Activated CD4-positive, alpha-beta T cell treated with anti-CD3 and anti-CD28 coated beads for 36 hours (primary cell): ENCODE measurements around the gene SMIM14. TPM values are rescaled to one million over a fixed set of nuclear protein-coding genes. Genes with fewer than 3 reads are reported as not detected.
A peak's percentile ranks its signal among the peaks of the same experiment; 100 is the strongest.
"Not testable (repeated sequence)": the region's sequence is repeated elsewhere in the genome, so short reads cannot be mapped to it uniquely, and the experiment has no call there.

Experiments used
- ATAC-seq: fragments of 200-7000 bp; cut with Tn5 transposase; one replicate; pipeline ENCODE4 v1.10.0; 2021; ENCODE audit warnings: mild to moderate bottlenecking, moderate library complexity
- CTCF ChIA-PET: fragments of 350-600 bp; sonication (Branson Sonifier 250); formaldehyde crosslinking; loops from one replicate; lab custom pipeline; 2021; ENCODE audit warnings: antibody characterized with exemption; lab: Charles Lee
- POLR2A ChIA-PET: fragments of 350-600 bp; sonication (Branson Sonifier 250); formaldehyde crosslinking; loops from one replicate; lab custom pipeline; 2021; ENCODE audit warnings: antibody characterized with exemption, inconsistent platforms; lab: Charles Lee
- DNase-seq: peaks from one replicate; pipeline ENCODE4 v3.0.0-alpha.2; 2020
- H3K27ac Mint-ChIP-seq: one replicate; pipeline ENCODE4 v1.8.0; 2021; ENCODE audit warnings: mixed read lengths
- H3K27me3 Mint-ChIP-seq: one replicate; pipeline ENCODE4 v1.8.0; 2021; ENCODE audit warnings: mixed read lengths
- H3K36me3 Mint-ChIP-seq: one replicate; pipeline ENCODE4 v1.8.0; 2021; ENCODE audit warnings: low read depth, mixed read lengths
- H3K4me1 Mint-ChIP-seq: one replicate; pipeline ENCODE4 v1.8.0; 2021; ENCODE audit warnings: mixed read lengths
- H3K4me3 Mint-ChIP-seq: one replicate; pipeline ENCODE4 v1.8.0; 2021; ENCODE audit warnings: mild to moderate bottlenecking, moderate library complexity, mixed read lengths
- H3K9me3 Mint-ChIP-seq: one replicate; pipeline ENCODE4 v1.8.0; 2021; ENCODE audit warnings: low read depth, mixed read lengths
- intact Hi-C, 2 experiments: fragments of 100-400 bp; cut with DNase I in 1 of 2; cut with micrococcal nuclease in 1 of 2; formaldehyde crosslinking; loops; one replicate each; pipeline versions ENCODE4 v1.14.2 to v1.15.1; 2022 to 2024; cut with DNase I, micrococcal nuclease
- total RNA-seq, 2 experiments: library from RNA; stranded (reverse); gene quantifications; one replicate each; pipeline ENCODE4 v1.2.3, GENCODE V29; 2021

SMIM14 gene
- total RNA-seq, result 1 to 10 TPM; 1.4 to 2.0 TPM

GRCh38 chr4:39638354-39639239, at the start of gene SMIM14:
SMIM14 (minus strand) TSS chr4:39638865; CDS start chr4:39605145, 33,720 bp downstream.
- POLR2A ChIA-PET, result interaction anchor here (0.6 to 1.6 kb wide), 7 partner anchors 14 to 1133 kb away, joined by 3 to 8 read pairs (median 3); partner anchors contain the start of genes LIAS, RPL9 and UGDH
- CTCF ChIA-PET, result interaction anchor here (0.6 to 1.7 kb wide), 9 partner anchors 25 to 286 kb away, joined by 3 to 5 read pairs (median 3); partner anchors contain the start of genes UBE2K and UGDH

GRCh38 chr4:39687014-39687413, 48.3 kb upstream of the SMIM14 start:
- DNase-seq (no peak), ATAC-seq (no peak)
- Mint-ChIP-seq H3K9me3 (no peaks in the 10 kb centered on the region), H3K36me3 (no peaks in the 10 kb centered on the region), H3K27me3 (no peaks in the 10 kb centered on the region), H3K4me1 (no peaks in the 10 kb centered on the region), H3K27ac (no peak overlapping the region), H3K4me3 (no peak overlapping the region)
- ChIA-PET POLR2A (interaction anchor here (0.7 kb wide), 1 partner anchor 905 kb away, joined by 5 read pairs; no protein-coding TSS in a partner anchor), CTCF (interaction anchor here (1.1 kb wide), 1 partner anchor 9 kb away, joined by 4 read pairs; no protein-coding TSS in a partner anchor)
- intact Hi-C loops, result no loop called here

More at GRCh38 chr4:39638354-39639239, at the start of gene SMIM14:
- no peaks in the 10 kb centered on the region for H3K36me3 Mint-ChIP-seq
- H3K27ac Mint-ChIP-seq, result peak within 1 kb of the TSS; percentile 86
- peak; percentile 87 for ATAC-seq
- intact Hi-C loops, result loop anchor here (1.0 to 5.0 kb wide), 10 partner anchors 57 to 669 kb away; partner anchors contain the start of genes LIAS (in 2 of the 2), RPL9 (in 2 of the 2), UGDH (in 2 of the 2) and RFC1 (in 1 of the 2)
- H3K4me3 Mint-ChIP-seq, result peak within 1 kb of the TSS; percentile 83
- no peaks in the 10 kb centered on the region for H3K27me3 Mint-ChIP-seq
- no peaks in the 10 kb centered on the region for H3K9me3 Mint-ChIP-seq
- H3K4me1 Mint-ChIP-seq, result peaks cover 33% of the 10 kb centered on the region
- peak; percentile 94 for DNase-seq

DNA sequence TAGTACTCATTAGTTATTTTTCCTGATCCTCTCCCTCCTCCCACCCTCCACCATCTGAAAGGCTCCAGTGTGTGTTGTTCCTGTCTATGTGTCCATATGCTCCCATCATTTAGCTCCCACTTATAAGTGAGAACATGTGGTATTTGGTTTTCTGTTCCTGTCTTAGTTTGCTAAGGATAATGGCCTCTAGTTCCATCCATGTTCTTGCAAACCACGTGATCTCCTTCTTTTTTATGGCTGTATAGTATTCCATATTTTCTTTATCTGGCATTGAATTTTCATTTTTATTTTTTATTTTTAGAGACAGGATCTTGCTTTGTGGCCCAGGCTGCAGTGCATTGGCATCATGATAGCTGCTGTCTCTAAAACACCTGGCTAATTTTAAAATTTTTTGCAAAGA, 47.3 kb upstream of the SMIM14 start:
- ATAC-seq, result no peak
- POLR2A ChIA-PET, result no interaction called here

DNA sequence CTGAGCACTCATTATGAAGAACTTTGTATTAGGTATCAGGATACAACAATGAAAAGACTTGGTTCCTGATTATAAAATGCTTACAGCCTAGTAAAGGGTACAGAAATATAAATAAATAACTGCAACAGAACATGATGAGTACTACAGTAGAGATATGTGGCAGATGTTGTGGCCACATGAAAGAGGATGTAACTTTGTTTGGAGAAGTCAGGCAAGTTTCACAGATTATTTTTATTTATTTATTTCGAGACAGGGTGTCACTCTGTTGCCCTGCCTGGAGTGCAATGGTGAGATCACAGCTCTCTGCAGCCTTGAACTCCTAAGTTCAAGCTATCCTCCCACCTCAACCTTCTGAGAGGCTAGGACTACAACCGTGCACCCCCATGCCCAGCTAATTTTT, 43.5 kb upstream of the SMIM14 start:
- intact Hi-C loops, result no loop called here
- ChIA-PET POLR2A (no interaction called here), CTCF (no interaction called here)
- Mint-ChIP-seq H3K36me3 (no peaks in the 10 kb centered on the region), H3K9me3 (no peaks in the 10 kb centered on the region), H3K27me3 (peaks cover 3% of the 10 kb centered on the region), H3K4me1 (no peaks in the 10 kb centered on the region), H3K4me3 (no peak overlapping the region), H3K27ac (no peak overlapping the region)
- ATAC-seq, result no peak
- no peak for DNase-seq

More for the DNA sequence above, 47.3 kb upstream of the SMIM14 start:
- Mint-ChIP-seq H3K4me3 (no peak overlapping the region), H3K27me3 (no peaks in the 10 kb centered on the region), H3K27ac (no peak overlapping the region), H3K36me3 (no peaks in the 10 kb centered on the region), H3K4me1 (no peaks in the 10 kb centered on the region), H3K9me3 (no peaks in the 10 kb centered on the region)
- intact Hi-C loops, result no loop called here
- CTCF ChIA-PET, result no interaction called here
- no peak for DNase-seq

GRCh38 chr4:39681003-39681402, 42.3 kb upstream of the SMIM14 start:
- H3K4me1 Mint-ChIP-seq, H3K27me3 Mint-ChIP-seq, H3K9me3 Mint-ChIP-seq, ATAC-seq, H3K36me3 Mint-ChIP-seq, intact Hi-C loops, H3K4me3 Mint-ChIP-seq, DNase-seq, H3K27ac Mint-ChIP-seq, POLR2A ChIA-PET: not testable (repeated sequence)
- CTCF ChIA-PET, result interaction anchor here (0.5 to 0.8 kb wide), 2 partner anchors 18 to 24 kb away, joined by 3 to 5 read pairs; no protein-coding TSS in a partner anchor

DNA sequence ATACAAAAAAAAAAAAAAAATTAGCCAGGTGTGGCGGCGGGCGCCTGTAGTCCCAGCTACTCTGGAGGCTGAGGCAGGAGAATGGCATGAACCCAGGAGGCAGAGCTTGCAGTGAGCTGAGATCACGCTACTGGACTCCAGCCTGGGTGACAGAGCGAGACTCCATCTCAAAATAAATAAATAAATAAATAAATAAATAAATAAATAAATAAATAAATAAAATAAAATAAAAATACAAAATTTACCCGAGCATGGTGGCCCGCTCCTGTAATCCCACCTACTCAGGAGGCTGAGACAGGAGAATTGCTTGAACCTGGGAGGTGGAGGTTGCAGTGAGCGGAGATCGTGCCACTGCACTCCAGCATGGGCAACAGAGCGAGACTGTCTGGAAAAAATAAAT, 37.0 kb upstream of the SMIM14 start:
- CTCF ChIA-PET, result interaction anchor here (0.6 kb wide), 1 partner anchor 355 kb away, joined by 3 read pairs; no protein-coding TSS in a partner anchor
- DNase-seq, H3K27me3 Mint-ChIP-seq, H3K27ac Mint-ChIP-seq, H3K36me3 Mint-ChIP-seq, H3K4me1 Mint-ChIP-seq, H3K4me3 Mint-ChIP-seq, H3K9me3 Mint-ChIP-seq, intact Hi-C loops, ATAC-seq, POLR2A ChIA-PET: not testable (repeated sequence)

DNA sequence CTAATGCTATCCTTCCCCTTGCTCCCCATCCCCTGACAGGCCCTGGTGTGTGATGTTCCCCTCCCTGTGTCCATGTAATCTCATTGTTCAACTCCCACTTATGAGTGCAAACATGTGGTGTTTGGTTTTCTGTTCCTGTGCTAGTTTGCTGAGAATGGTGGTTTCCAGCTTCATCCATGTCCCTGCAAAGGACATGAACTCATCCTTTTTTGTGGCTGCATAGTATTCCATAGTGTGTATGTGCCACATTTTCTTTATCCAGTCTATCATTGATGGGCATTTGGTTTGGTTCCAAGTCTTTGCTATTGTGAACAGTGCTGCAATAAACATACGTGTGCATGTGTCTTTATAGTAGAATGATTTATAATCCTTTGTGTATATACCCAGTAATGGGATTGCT, 31.6 kb upstream of the SMIM14 start:
- ATAC-seq, H3K9me3 Mint-ChIP-seq, H3K36me3 Mint-ChIP-seq, CTCF ChIA-PET, H3K4me3 Mint-ChIP-seq, POLR2A ChIA-PET, H3K27ac Mint-ChIP-seq, DNase-seq, H3K4me1 Mint-ChIP-seq, intact Hi-C loops, H3K27me3 Mint-ChIP-seq: not testable (repeated sequence)

DNA sequence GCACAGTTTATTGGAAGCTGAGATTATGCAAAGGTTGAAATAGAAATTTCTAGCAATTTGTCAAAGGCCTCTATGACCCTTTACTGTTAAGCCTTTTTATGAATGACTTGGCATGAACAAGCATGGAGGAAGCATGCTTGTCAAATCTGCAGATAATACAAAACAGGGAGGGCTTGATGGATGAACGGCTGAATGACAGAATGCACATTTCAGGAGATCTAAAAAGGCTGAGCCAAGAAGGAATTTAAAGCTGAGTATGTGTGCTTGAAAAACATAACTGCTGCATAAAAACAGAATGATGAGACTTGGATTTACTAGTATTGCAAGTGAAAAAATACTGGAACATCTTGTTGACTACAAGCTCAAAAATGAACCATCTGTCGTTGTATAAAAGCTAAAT, 30.2 kb upstream of the SMIM14 start:
- Mint-ChIP-seq H3K4me3 (no peak overlapping the region), H3K27ac (no peak overlapping the region), H3K27me3 (no peaks in the 10 kb centered on the region), H3K4me1 (no peaks in the 10 kb centered on the region), H3K9me3 (no peaks in the 10 kb centered on the region), H3K36me3 (no peaks in the 10 kb centered on the region)
- no peak for DNase-seq
- intact Hi-C loops, result no loop called here
- no peak for ATAC-seq
- ChIA-PET POLR2A (no interaction called here), CTCF (no interaction called here)

- CTCF ChIA-PET, result interaction anchor here (0.6 to 0.9 kb wide), 3 partner anchors 172 to 698 kb away, joined by 3 read pairs; no protein-coding TSS in a partner anchor
- POLR2A ChIA-PET, result no interaction called here
Measured at GRCh38 chr4:39667706-39668105, 29.0 kb upstream of the SMIM14 start.

GRCh38 chr4:39664828-39665731, 26.4 kb upstream of the SMIM14 start:
- intact Hi-C loops, result no loop called here
- H3K27me3 Mint-ChIP-seq, result no peaks in the 10 kb centered on the region
- H3K4me1 Mint-ChIP-seq, result no peaks in the 10 kb centered on the region
- no peak overlapping the region for H3K27ac Mint-ChIP-seq
- no peaks in the 10 kb centered on the region for H3K9me3 Mint-ChIP-seq
- no peak overlapping the region for H3K4me3 Mint-ChIP-seq
- H3K36me3 Mint-ChIP-seq, result no peaks in the 10 kb centered on the region
- CTCF ChIA-PET, result interaction anchor here (0.6 kb wide), 1 partner anchor 138 kb away, joined by 3 read pairs; no protein-coding TSS in a partner anchor
- ATAC-seq (no peak), DNase-seq (no peak)
- POLR2A ChIA-PET, result no interaction called here

More at GRCh38 chr4:39667706-39668105, 29.0 kb upstream of the SMIM14 start:
- DNase-seq (no peak), ATAC-seq (no peak)
- no peaks in the 10 kb centered on the region for H3K27me3 Mint-ChIP-seq
- intact Hi-C loops, result no loop called here
- H3K4me3 Mint-ChIP-seq, result no peak overlapping the region
- H3K4me1 Mint-ChIP-seq, result no peaks in the 10 kb centered on the region
- no peaks in the 10 kb centered on the region for H3K36me3 Mint-ChIP-seq
- no peak overlapping the region for H3K27ac Mint-ChIP-seq
- no peaks in the 10 kb centered on the region for H3K9me3 Mint-ChIP-seq

DNA sequence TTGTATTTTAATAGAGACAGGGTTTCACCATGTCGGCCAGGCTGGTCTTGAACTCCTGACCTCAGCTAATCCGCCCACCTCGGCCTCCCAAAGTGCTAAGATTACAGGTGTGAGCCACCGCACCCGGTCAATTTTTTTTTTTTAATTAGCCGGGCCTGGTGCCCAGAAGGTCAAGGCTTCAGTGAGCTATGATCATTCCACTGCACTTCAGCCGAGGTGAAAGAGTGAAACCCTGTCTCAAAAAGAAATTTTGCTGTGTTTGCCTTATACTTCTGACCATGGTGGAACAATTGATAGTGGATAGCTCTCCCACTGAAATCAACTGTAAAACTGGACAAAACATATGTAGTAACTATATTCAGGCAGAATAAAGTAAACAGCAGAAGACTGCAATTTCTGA, 24.0 kb upstream of the SMIM14 start:
- ATAC-seq, result no peak

More for the DNA sequence above, 24.0 kb upstream of the SMIM14 start:
- Mint-ChIP-seq H3K4me1 (no peaks in the 10 kb centered on the region), H3K27ac (no peak overlapping the region), H3K27me3 (no peaks in the 10 kb centered on the region), H3K36me3 (no peaks in the 10 kb centered on the region), H3K4me3 (no peak overlapping the region), H3K9me3 (no peaks in the 10 kb centered on the region)
- DNase-seq, result no peak
- ChIA-PET POLR2A (interaction anchor here (0.6 kb wide), 1 partner anchor 754 kb away, joined by 3 read pairs; no protein-coding TSS in a partner anchor), CTCF (interaction anchor here (0.6 kb wide), 3 partner anchors 74 to 1857 kb away, joined by 3 read pairs; no protein-coding TSS in a partner anchor)
- intact Hi-C loops, result no loop called here
